GM12891 (cell line): ENCODE measurements around the gene OR10A6.

Source experiments
- DNase-seq: peaks from one replicate; pipeline ENCODE4 v3.0.0; 2011; ENCODE audit warnings: low spot score; ENCODE audit not compliant: insufficient read length
- FAIRE-seq: peaks from 2 replicates; lab custom pipeline; 2011; peaks lifted over from hg19 to GRCh38; lab: Jason Lieb, UNC
- PAX5 ChIP-seq: IDR thresholded peaks from 2 replicates; pipeline ENCODE4 v1.6.1; 2011; ENCODE audit warnings: low read length, moderate library complexity, mild to moderate bottlenecking; ENCODE audit not compliant: insufficient read depth, severe bottlenecking
- POLR2A ChIP-seq: IDR thresholded peaks from 2 replicates; pipeline ENCODE4 v1.6.1; 2011; ENCODE audit warnings: low read depth, low read length, control low read depth
- POLR2AphosphoS5 ChIP-seq: IDR thresholded peaks from 2 replicates; pipeline ENCODE4 v1.6.1; 2011; ENCODE audit warnings: low read depth, low read length, control low read depth
- POU2F2 ChIP-seq: IDR thresholded peaks from 2 replicates; pipeline ENCODE4 v1.6.1; 2011; ENCODE audit warnings: low read depth, mild to moderate bottlenecking, control low read depth, low read length, moderate library complexity
- SPI1 ChIP-seq: IDR thresholded peaks from 2 replicates; pipeline ENCODE4 v1.6.1; 2011; ENCODE audit warnings: low read depth, low read length, control low read depth
- TAF1 ChIP-seq: IDR thresholded peaks from 2 replicates; pipeline ENCODE4 v1.6.1; 2011; ENCODE audit warnings: low read depth, low read length, control low read depth

OR10A6 gene

GRCh38 chr11:7918141-7918540, 12.9 kb downstream of the OR10A6 start:
- no peak for DNase-seq
- TF ChIP-seq PAX5, result no peak
- TF ChIP-seq POU2F2, result no peak
- no peak for TF ChIP-seq SPI1
- no peak for TF ChIP-seq POLR2A
- no peak for TF ChIP-seq POLR2AphosphoS5
- no peak for TF ChIP-seq TAF1
- no peak for FAIRE-seq

DNA sequence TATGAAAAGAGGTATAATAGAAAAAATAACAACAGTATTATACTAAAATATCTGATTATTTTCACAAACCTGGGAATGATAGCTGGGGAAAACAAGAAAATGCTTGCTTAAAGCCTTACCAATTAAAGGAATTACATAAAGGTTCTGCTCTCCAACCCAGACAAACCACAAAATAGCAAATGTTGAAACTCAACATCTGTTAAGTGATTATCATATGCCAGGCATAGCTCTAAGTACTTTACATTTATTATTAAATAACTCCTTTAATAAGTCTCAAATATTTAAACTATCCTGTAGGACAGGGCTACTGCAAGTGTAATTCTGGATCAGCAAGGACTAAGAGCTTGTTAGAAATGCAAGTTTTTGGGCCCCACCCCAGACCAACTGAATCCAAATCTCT, 20.1 kb downstream of the OR10A6 start:
- FAIRE-seq (no peak), DNase-seq (no peak)
- no peak for TF ChIP-seq POLR2A
- TF ChIP-seq PAX5, result no peak
- TF ChIP-seq SPI1, result no peak
- TF ChIP-seq POLR2AphosphoS5, result no peak
- no peak for TF ChIP-seq POU2F2
- TF ChIP-seq TAF1, result no peak

DNA sequence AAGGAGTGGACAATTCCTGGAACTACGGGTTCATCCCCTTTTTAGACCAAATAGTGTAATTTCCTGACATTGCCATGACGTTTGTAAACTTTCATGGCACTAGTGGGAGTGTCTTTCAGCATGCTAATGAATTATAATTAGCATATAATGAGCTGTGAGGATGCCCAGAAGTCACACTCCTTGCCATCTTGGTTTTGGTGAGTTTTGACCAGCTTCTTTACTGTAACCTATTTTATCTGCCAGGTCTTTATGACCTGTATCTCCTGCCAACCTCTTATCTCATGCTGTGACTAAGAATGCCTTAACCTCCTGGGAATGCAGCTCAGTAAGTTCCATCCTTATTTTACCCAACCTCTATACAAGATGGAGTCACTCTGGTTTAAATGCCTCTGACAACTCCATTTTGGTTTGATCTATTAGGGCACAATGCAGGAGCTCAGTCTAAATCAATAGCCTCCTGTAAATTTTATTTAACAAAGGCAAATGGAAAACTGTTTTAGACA, 20.7 kb downstream of the OR10A6 start:
- DNase-seq, result no peak
- FAIRE-seq, result no peak
- TF ChIP-seq PAX5, result no peak
- TF ChIP-seq POLR2AphosphoS5, result no peak
- TF ChIP-seq POU2F2, result no peak
- TF ChIP-seq POLR2A, result no peak
- no peak for TF ChIP-seq TAF1
- no peak for TF ChIP-seq SPI1

DNA sequence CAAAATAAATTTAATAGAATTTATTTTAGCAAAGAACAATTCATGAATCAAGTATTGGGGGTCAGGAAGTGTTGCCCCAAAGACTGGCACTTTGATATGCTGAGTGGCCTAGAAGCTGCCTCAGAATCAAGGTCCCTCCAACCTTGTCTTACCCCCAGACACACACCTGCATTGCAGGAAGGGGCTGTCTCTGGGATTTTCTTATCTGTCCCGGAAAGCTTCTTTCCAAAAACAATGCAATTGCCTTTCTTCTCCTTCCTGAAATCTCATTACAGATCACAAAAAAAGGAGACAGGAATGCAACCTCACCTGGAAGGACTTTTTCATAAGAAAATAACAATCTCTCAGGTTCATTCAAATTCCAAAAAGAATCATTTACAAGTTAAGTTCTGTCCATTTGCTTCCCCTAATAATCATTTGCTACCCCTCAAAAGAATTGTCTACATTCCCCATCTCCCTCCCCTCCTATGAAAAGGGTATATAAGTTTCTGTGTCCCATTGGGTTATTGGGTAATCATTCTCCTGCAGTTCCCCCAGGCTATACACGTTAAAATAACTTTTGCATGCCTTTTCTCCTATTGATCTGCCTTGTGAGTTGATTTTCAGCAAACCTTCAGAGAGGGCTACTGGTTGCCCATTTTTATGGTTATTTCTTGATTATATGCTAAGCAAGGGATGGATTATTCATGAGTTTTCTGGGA, 21.3 kb downstream of the OR10A6 start:
- FAIRE-seq (no peak), DNase-seq (no peak)
- TF ChIP-seq POLR2AphosphoS5 (no peak), POU2F2 (no peak), TAF1 (no peak), POLR2A (no peak), SPI1 (no peak), PAX5 (no peak)

DNA sequence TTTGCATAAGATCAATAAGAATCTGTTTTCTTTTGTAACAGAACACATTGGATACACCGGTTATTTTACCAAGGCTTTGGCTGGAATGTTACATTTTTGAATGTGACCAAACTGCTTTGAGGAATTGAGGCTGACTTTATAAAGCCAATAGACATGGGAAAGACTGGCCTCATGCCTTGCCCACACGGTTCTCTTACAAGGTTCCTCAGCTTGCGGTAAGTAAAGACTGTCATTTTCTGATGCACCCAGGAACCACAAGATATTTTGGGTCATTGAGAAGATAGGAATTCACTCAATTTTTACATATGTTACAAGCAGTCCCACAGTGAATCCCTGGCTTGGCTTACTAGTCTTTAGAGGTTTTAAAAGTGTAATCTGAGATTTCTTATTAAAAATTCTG, 23.9 kb downstream of the OR10A6 start:
- FAIRE-seq (no peak), DNase-seq (no peak)
- no peak for TF ChIP-seq PAX5
- no peak for TF ChIP-seq SPI1
- no peak for TF ChIP-seq TAF1
- TF ChIP-seq POLR2A, result no peak
- TF ChIP-seq POLR2AphosphoS5, result no peak
- no peak for TF ChIP-seq POU2F2

DNA sequence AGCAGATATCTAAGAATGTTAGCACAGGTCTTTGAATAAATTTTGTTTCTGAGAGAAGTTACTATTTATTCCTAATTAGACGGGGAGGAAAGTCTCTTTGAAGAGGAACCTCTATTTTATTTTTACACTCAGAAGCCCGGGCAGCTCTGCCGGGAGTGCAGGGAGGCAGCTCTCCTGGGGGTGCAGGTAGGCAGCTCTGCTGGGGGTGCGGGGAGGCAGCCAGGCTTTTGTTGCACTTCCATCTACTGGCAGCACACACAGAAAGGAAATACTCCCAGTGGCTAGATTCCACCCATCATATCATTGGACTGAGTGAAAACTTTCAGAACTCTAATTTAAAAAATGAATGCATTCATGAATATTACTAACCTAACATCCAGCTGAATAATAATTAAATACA, 24.6 kb downstream of the OR10A6 start:
- FAIRE-seq, result no peak
- no peak for TF ChIP-seq TAF1
- TF ChIP-seq PAX5, result no peak
- no peak for TF ChIP-seq POLR2A
- no peak for TF ChIP-seq SPI1
- TF ChIP-seq POLR2AphosphoS5, result no peak
- no peak for TF ChIP-seq POU2F2
- DNase-seq, result no peak

GRCh38 chr11:7905961-7906429, 25.1 kb downstream of the OR10A6 start:
- no peak for TF ChIP-seq PAX5
- DNase-seq, result no peak
- FAIRE-seq, result no peak

DNA sequence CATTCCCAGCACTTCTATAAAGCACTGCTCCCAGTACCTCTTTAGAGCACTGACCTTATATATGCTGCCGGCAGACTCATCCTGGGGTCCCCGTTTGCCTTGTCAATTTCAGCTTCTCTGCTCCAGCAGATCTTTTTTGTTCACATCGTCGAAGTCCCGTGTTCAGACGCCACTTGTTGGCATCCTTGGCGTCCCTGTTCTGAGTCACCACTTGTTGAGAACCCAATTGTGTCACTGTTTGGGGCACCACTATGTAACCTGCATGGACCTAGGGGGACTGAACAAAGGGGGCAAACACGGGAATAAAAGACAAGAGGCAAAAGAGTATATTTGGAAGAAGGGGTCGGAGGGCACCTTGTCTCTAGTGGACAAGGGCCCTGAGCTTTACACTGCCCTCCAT, 25.5 kb downstream of the OR10A6 start:
- TF ChIP-seq POU2F2 (no peak), TAF1 (no peak), POLR2A (no peak), PAX5 (no peak), SPI1 (no peak), POLR2AphosphoS5 (no peak)
- no peak for FAIRE-seq

GRCh38 chr11:7904917-7905316, 26.2 kb downstream of the OR10A6 start:
- no peak for DNase-seq
- TF ChIP-seq TAF1, result no peak
- no peak for TF ChIP-seq PAX5
- no peak for TF ChIP-seq SPI1
- FAIRE-seq, result no peak

More for the DNA sequence above, 25.5 kb downstream of the OR10A6 start:
- no peak for DNase-seq

DNA sequence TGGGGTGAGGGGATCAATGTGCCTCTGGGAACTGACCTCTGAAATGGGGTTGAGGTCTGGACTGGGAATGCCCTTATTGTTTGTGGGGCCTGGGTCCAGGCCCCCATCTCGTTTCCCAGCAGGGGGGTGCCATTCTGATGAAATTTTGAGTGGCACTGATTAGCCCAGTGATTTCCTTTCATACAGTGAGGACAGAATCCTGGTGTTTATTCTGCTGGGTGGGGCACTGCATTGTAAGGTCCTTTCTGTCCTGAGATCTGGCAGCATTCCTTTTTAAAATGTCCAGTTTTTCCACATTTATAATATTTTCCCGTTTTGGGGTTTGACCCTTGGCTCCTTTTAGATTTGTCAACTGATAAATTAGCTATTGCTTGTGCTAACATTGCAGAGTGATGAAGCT, 27.1 kb downstream of the OR10A6 start:
- DNase-seq (no peak), FAIRE-seq (no peak)
- TF ChIP-seq POLR2AphosphoS5 (no peak), TAF1 (no peak)
